ENCODE measurements around the gene ADRM1.

Gene ADRM1

DNA sequence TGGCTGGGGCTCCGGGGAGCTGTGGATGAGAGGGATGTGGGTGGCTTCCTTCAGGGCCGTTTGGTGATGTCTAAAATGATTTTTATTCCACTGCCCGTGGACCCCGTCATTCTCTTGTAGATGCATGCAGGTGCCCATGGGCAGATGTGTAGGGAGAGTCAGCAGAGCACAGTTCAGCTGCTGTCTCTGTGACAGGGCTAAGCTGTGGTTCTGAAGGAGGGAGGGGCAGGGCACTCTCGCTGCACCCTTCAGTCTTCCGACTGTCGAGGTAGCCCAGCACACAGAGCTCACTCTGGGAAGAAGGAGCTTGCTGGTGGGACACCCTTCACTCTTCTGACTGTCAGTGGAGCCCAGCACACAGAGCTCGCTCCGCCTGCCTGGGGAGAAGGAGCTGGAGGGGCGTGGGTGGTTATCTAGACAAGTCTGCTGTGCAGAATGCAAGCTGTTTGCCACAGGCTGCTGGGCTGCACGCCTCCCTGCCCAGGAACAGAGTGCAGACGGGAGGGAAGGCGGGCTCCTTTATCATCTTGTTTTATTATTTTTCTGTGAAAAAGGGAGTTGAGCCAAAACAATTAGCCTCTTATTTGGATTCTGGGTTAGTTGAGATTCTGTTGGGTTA, 28.4 kb upstream of the ADRM1 start:
- no peak for ATAC-seq

DNA sequence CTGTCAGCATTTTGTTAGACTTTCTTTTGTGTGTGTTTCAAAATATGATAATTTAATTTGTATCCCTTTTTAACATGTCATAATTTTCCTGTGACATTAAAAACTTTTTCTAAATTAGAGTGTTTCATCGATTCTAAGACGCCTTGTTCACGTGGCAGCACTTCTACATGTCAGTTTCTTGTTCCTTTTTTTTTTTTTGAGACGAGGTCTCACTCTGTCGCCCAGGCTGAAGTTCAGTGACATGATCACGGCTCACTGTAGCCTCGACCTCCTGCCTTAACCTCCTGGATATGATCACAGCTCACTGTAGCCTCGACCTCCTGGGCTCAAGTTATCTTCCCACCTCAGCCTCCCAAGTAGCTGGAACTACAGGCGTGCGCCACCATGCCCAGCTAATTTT, 27.6 kb upstream of the ADRM1 start:
- ATAC-seq, result no peak
- TF ChIP-seq ZC3H10 (CRISPR knock-in tag; IDR thresholded peaks at IDR 0.05) (no peak), OSR1 (CRISPR knock-in tag; IDR thresholded peaks at IDR 0.05) (no peak), ZNF8 (CRISPR knock-in tag; IDR thresholded peaks at IDR 0.05) (no peak), SNAI2 (CRISPR knock-in tag; IDR thresholded peaks at IDR 0.05) (no peak), RARB (CRISPR knock-in tag; IDR thresholded peaks at IDR 0.05) (no peak), ZNF565 (CRISPR knock-in tag; conservative IDR thresholded peaks at IDR 0.05; ENCODE audit: low read depth) (no peak), ISL1 (CRISPR knock-in tag; IDR thresholded peaks at IDR 0.05) (no peak)

More for the DNA sequence above, 28.4 kb upstream of the ADRM1 start:
- no peak for TF ChIP-seq ZFP3 (CRISPR knock-in tag; IDR thresholded peaks at IDR 0.05)
- no peak for TF ChIP-seq PPARA (CRISPR knock-in tag; IDR thresholded peaks at IDR 0.05; ENCODE audit: borderline replicate concordance)
- no peak for TF ChIP-seq ZFP30 (CRISPR knock-in tag; IDR thresholded peaks at IDR 0.05)
- TF ChIP-seq, protein P1, sequence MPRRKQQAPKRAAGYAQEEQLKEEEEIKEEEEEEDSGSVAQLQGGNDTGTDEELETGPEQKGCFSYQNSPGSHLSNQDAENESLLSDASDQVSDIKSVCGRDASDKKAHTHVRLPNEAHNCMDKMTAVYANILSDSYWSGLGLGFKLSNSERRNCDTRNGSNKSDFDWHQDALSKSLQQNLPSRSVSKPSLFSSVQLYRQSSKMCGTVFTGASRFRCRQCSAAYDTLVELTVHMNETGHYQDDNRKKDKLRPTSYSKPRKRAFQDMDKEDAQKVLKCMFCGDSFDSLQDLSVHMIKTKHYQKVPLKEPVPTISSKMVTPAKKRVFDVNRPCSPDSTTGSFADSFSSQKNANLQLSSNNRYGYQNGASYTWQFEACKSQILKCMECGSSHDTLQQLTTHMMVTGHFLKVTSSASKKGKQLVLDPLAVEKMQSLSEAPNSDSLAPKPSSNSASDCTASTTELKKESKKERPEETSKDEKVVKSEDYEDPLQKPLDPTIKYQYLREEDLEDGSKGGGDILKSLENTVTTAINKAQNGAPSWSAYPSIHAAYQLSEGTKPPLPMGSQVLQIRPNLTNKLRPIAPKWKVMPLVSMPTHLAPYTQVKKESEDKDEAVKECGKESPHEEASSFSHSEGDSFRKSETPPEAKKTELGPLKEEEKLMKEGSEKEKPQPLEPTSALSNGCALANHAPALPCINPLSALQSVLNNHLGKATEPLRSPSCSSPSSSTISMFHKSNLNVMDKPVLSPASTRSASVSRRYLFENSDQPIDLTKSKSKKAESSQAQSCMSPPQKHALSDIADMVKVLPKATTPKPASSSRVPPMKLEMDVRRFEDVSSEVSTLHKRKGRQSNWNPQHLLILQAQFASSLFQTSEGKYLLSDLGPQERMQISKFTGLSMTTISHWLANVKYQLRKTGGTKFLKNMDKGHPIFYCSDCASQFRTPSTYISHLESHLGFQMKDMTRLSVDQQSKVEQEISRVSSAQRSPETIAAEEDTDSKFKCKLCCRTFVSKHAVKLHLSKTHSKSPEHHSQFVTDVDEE (CRISPR knock-in tag; IDR thresholded peaks at IDR 0.05), result no peak
- no peak for TF ChIP-seq ISL1 (CRISPR knock-in tag; IDR thresholded peaks at IDR 0.05)
- TF ChIP-seq ARNTL (CRISPR knock-in tag; IDR thresholded peaks at IDR 0.05; ENCODE audit: borderline replicate concordance, low read depth), result no peak
- TF ChIP-seq OSR1 (CRISPR knock-in tag; IDR thresholded peaks at IDR 0.05), result no peak
- TF ChIP-seq, protein P2, sequence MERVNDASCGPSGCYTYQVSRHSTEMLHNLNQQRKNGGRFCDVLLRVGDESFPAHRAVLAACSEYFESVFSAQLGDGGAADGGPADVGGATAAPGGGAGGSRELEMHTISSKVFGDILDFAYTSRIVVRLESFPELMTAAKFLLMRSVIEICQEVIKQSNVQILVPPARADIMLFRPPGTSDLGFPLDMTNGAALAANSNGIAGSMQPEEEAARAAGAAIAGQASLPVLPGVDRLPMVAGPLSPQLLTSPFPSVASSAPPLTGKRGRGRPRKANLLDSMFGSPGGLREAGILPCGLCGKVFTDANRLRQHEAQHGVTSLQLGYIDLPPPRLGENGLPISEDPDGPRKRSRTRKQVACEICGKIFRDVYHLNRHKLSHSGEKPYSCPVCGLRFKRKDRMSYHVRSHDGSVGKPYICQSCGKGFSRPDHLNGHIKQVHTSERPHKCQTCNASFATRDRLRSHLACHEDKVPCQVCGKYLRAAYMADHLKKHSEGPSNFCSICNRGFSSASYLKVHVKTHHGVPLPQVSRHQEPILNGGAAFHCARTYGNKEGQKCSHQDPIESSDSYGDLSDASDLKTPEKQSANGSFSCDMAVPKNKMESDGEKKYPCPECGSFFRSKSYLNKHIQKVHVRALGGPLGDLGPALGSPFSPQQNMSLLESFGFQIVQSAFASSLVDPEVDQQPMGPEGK (CRISPR knock-in tag; IDR thresholded peaks at IDR 0.05; ENCODE audit: borderline replicate concordance), result no peak
- TF ChIP-seq ZC3H10 (CRISPR knock-in tag; IDR thresholded peaks at IDR 0.05), result no peak
- TF ChIP-seq ZNF70 (CRISPR knock-in tag; IDR thresholded peaks at IDR 0.05), result no peak
- no peak for TF ChIP-seq TOX (CRISPR knock-in tag; IDR thresholded peaks at IDR 0.05; ENCODE audit: borderline replicate concordance)

DNA sequence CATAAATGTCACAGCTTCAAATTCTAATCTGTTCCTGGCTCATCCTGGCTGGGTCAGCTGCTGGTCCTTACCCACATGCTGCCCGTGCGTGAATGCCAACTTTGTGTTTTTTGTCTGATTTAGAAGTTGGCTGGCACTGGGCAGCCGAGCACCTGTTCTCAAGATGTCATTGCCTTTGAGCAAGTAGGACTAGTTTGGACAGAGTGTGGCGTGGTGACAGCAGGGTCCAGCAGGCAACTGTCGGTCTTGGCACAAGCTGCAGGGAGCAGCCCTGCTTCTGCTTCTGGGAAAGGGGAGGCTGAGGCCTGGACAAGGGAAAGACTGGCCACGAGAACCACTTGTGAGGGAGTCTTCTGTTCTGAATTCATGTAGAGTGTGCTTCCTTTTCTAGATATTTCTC, 26.4 kb upstream of the ADRM1 start:
- no peak for ATAC-seq

DNA sequence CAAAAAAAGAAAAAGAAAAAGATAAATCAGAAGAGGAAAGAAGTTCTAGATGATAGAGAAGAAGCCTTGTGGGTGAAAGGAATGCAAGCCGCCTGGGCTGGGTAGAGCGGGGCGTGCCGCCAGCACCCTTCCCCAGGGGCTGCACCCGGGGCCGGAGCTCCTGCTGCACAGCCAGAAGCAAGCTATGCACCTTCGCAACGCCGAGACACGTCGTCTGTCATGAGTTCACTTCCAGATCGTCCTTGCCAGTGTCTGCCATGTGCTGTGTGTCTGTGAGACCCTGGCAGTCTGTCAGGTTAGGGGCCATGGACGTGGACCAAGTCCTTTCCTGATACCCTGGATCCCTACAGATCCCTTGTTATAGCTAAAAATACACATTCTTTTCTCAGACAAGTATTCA, 25.5 kb upstream of the ADRM1 start:
- ATAC-seq, result no peak

More for the DNA sequence above, 26.4 kb upstream of the ADRM1 start:
- TF ChIP-seq RARB (CRISPR knock-in tag; IDR thresholded peaks at IDR 0.05), result no peak
- TF ChIP-seq ZFP3 (CRISPR knock-in tag; IDR thresholded peaks at IDR 0.05), result no peak
- TF ChIP-seq, protein P2 (CRISPR knock-in tag; IDR thresholded peaks at IDR 0.05; ENCODE audit: borderline replicate concordance), result no peak
- no peak for TF ChIP-seq ESRRG (CRISPR knock-in tag; IDR thresholded peaks at IDR 0.05)
- TF ChIP-seq, protein P3, sequence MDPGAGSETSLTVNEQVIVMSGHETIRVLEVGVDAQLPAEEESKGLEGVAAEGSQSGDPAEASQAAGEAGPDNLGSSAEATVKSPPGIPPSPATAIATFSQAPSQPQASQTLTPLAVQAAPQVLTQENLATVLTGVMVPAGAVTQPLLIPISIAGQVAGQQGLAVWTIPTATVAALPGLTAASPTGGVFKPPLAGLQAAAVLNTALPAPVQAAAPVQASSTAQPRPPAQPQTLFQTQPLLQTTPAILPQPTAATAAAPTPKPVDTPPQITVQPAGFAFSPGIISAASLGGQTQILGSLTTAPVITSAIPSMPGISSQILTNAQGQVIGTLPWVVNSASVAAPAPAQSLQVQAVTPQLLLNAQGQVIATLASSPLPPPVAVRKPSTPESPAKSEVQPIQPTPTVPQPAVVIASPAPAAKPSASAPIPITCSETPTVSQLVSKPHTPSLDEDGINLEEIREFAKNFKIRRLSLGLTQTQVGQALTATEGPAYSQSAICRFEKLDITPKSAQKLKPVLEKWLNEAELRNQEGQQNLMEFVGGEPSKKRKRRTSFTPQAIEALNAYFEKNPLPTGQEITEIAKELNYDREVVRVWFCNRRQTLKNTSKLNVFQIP (CRISPR knock-in tag; IDR thresholded peaks at IDR 0.05; ENCODE audit: borderline replicate concordance, low read depth), result no peak
- no peak for TF ChIP-seq SNAI2 (CRISPR knock-in tag; IDR thresholded peaks at IDR 0.05)
- TF ChIP-seq ISL1 (CRISPR knock-in tag; IDR thresholded peaks at IDR 0.05), result no peak
- TF ChIP-seq ZNF70 (CRISPR knock-in tag; IDR thresholded peaks at IDR 0.05), result no peak
- no peak for TF ChIP-seq ARNTL (CRISPR knock-in tag; IDR thresholded peaks at IDR 0.05; ENCODE audit: borderline replicate concordance, low read depth)

More for the DNA sequence above, 25.5 kb upstream of the ADRM1 start:
- no peak for TF ChIP-seq BACH2 (CRISPR knock-in tag; IDR thresholded peaks at IDR 0.05; ENCODE audit: borderline replicate concordance)
- no peak for TF ChIP-seq GLIS3 (CRISPR knock-in tag; IDR thresholded peaks at IDR 0.05)
- TF ChIP-seq TCF4 (CRISPR knock-in tag; IDR thresholded peaks at IDR 0.05; ENCODE audit: borderline replicate concordance), result no peak
- no peak for TF ChIP-seq ZC3H10 (CRISPR knock-in tag; IDR thresholded peaks at IDR 0.05)
- TF ChIP-seq ARNTL (CRISPR knock-in tag; IDR thresholded peaks at IDR 0.05; ENCODE audit: borderline replicate concordance, low read depth), result no peak
- TF ChIP-seq RARB (CRISPR knock-in tag; IDR thresholded peaks at IDR 0.05), result no peak
- no peak for TF ChIP-seq ZFP3 (CRISPR knock-in tag; IDR thresholded peaks at IDR 0.05)
- TF ChIP-seq ZNF565 (CRISPR knock-in tag; conservative IDR thresholded peaks at IDR 0.05; ENCODE audit: low read depth), result no peak
- no peak for TF ChIP-seq ISL1 (CRISPR knock-in tag; IDR thresholded peaks at IDR 0.05)
- TF ChIP-seq, protein P2 (CRISPR knock-in tag; IDR thresholded peaks at IDR 0.05; ENCODE audit: borderline replicate concordance), result no peak

Data from SK-N-SH treated with all-trans-retinoic acid at 6 μM for 48 hours (cell line).